ENCODE results near the gene DOK3. TPM values are rescaled to one million over a fixed set of nuclear protein-coding genes. Genes with fewer than 3 reads are reported as not detected.

The DOK3 gene
- total and polyA plus RNA-seq, 2 of the 13 experiments (the other 11 are each of a cell fraction or from before 2014, with no cell fraction given): 1.4 to 1.5 TPM

DNA sequence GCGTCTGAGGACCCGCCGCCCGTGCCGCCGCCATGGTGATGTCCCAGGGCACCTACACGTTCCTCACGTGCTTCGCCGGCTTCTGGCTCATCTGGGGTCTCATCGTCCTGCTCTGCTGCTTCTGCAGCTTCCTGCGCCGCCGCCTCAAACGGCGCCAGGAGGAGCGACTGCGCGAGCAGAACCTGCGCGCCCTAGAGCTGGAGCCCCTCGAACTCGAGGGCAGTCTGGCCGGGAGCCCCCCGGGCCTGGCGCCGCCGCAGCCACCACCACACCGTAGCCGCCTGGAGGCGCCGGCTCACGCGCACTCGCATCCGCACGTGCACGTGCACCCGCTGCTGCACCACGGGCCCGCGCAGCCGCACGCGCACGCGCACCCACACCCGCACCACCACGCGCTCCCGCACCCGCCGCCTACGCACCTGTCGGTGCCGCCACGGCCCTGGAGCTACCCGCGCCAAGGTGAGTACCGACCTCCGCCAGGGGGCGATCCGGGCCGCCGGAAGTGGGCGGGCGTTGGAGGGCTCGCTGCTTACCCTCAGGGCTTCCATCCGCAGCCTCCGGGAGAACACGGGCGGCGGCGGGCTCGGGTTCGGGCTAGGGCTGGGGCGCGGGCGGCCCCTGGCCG is 54.5 kb downstream of the DOK3 start (continued):
- TF ChIP-seq ZNF230 (CRISPR knock-in tag; IDR thresholded peaks at IDR 0.05) (peak; percentile 87; the same call in 1 of the 2 replicates), MLLT10 (CRISPR knock-in tag; IDR thresholded peaks at IDR 0.05) (no peak), ZHX1 (CRISPR knock-in tag; IDR thresholded peaks at IDR 0.05; ENCODE audit: low read depth) (peak; percentile 81), ZNF180 (CRISPR knock-in tag; IDR thresholded peaks at IDR 0.05; ENCODE audit: borderline replicate concordance, low read depth) (no peak), ETV5 (CRISPR knock-in tag; IDR thresholded peaks at IDR 0.05; ENCODE audit: borderline replicate concordance) (peak; percentile 97), ZNF225 (CRISPR knock-in tag; IDR thresholded peaks at IDR 0.05) (0 out of 2 replicates have a peak, but pooled peaks have one; percentile 51), CAMTA2 (CRISPR knock-in tag; IDR thresholded peaks at IDR 0.05; ENCODE audit: borderline replicate concordance) (peak; percentile 47; the same call in 1 of the 2 replicates), RARA (CRISPR knock-in tag; IDR thresholded peaks at IDR 0.05) (0 out of 2 replicates have a peak, but pooled peaks have one; percentile 6), KDM5B (CRISPR knock-in tag; IDR thresholded peaks at IDR 0.05; ENCODE audit: borderline replicate concordance) (peak; percentile 87), ZBTB49 (CRISPR knock-in tag; IDR thresholded peaks at IDR 0.05; ENCODE audit: borderline replicate concordance) (no peak), NFE2 (CRISPR knock-in tag; IDR thresholded peaks at IDR 0.05) (no peak), ZNF335 (CRISPR knock-in tag; IDR thresholded peaks at IDR 0.05) (no peak), TOE1 (CRISPR knock-in tag; IDR thresholded peaks at IDR 0.05) (no peak), SIN3B (IDR thresholded peaks at IDR 0.05; ENCODE audit: low read length) (no peak), NFIB (CRISPR knock-in tag; IDR thresholded peaks at IDR 0.05; ENCODE audit: borderline replicate concordance) (no peak), ZSCAN9 (CRISPR knock-in tag; IDR thresholded peaks at IDR 0.05; ENCODE audit: borderline replicate concordance) (no peak; the same call in 1 of the 2 replicates), ZNF562 (CRISPR knock-in tag; IDR thresholded peaks at IDR 0.05; ENCODE audit: borderline replicate concordance) (no peak), SIN3A (IDR thresholded peaks at IDR 0.05; ENCODE audit: borderline replicate concordance, low read depth, low read length) (peak; percentile 31; the same call in 1 of the 2 replicates), ZNF260 (CRISPR knock-in tag; IDR thresholded peaks at IDR 0.05; ENCODE audit: borderline replicate concordance, low read depth) (no peak), ZNF282 (IDR thresholded peaks at IDR 0.05; ENCODE audit: partially characterized antibody) (no peak), ZNF749 (CRISPR knock-in tag; IDR thresholded peaks at IDR 0.05; ENCODE audit: borderline replicate concordance) (peak; percentile 83; the same call in 1 of the 2 replicates)
- TF ChIP-seq, protein P1, sequence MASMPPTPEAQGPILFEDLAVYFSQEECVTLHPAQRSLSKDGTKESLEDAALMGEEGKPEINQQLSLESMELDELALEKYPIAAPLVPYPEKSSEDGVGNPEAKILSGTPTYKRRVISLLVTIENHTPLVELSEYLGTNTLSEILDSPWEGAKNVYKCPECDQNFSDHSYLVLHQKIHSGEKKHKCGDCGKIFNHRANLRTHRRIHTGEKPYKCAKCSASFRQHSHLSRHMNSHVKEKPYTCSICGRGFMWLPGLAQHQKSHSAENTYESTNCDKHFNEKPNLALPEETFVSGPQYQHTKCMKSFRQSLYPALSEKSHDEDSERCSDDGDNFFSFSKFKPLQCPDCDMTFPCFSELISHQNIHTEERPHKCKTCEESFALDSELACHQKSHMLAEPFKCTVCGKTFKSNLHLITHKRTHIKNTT (CRISPR knock-in tag; IDR thresholded peaks at IDR 0.05): no peak
- TF ChIP-seq, protein P2, sequence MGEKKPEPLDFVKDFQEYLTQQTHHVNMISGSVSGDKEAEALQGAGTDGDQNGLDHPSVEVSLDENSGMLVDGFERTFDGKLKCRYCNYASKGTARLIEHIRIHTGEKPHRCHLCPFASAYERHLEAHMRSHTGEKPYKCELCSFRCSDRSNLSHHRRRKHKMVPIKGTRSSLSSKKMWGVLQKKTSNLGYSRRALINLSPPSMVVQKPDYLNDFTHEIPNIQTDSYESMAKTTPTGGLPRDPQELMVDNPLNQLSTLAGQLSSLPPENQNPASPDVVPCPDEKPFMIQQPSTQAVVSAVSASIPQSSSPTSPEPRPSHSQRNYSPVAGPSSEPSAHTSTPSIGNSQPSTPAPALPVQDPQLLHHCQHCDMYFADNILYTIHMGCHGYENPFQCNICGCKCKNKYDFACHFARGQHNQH (CRISPR knock-in tag; IDR thresholded peaks at IDR 0.05): no peak
